Kidney (tissue), 14 donors: Measurements from ENCODE around the gene HOXD8. TPM values are rescaled to one million over a fixed set of nuclear protein-coding genes. Genes with fewer than 3 reads are reported as not detected.

Experiments
- DNase-seq, 5 donors: peaks; one replicate each; pipeline ENCODE4 v3.0.0-alpha.2; 2013 to 2020
- FAIRE-seq: peaks from 2 replicates; lab custom pipeline; 2012; peaks lifted over from hg19 to GRCh38; lab: Jason Lieb, UNC
- H3K27ac ChIP-seq, 2 donors: one replicate each; pipeline ENCODE4 v1.7.0; 2013; ENCODE audit warnings: low read depth in 2 of 2, low read length in 2 of 2, inconsistent platforms in 1 of 2
- H3K27me3 ChIP-seq: one replicate; pipeline ENCODE4 v1.7.1; 2013; ENCODE audit warnings: low read length, inconsistent platforms; ENCODE audit not compliant: control insufficient read depth, insufficient read depth
- H3K36me3 ChIP-seq, 3 donors: one replicate each; pipeline versions ENCODE4 v1.7.0 to v1.7.1; 2013; ENCODE audit warnings: low read length in 3 of 3, control low read depth in 1 of 3, inconsistent platforms in 1 of 3; ENCODE audit not compliant: insufficient read depth in 3 of 3, control insufficient read depth in 2 of 3
- H3K4me1 ChIP-seq, 3 donors: one replicate each; pipeline versions ENCODE4 v1.7.0 to v1.7.1; 2013; ENCODE audit warnings: low read length in 3 of 3, inconsistent platforms in 1 of 3, low read depth in 1 of 3; ENCODE audit not compliant: control insufficient read depth in 2 of 3, insufficient read depth in 2 of 3
- H3K4me3 ChIP-seq, 3 donors: one replicate each; pipeline versions ENCODE4 v1.7.0 to v1.8.1; 2013; ENCODE audit warnings: low read length in 3 of 3, control low read depth in 1 of 3, inconsistent platforms in 1 of 3
- H3K9ac ChIP-seq, 3 donors: one replicate each; pipeline versions ENCODE4 v1.7.0 to v1.7.1; 2013; ENCODE audit warnings: low read length in 3 of 3, control low read depth in 1 of 3, inconsistent platforms in 1 of 3
- H3K9me3 ChIP-seq, 3 donors: one replicate each; pipeline versions ENCODE4 v1.7.0 to v1.7.1; 2013; ENCODE audit warnings: low read length in 3 of 3, control low read depth in 1 of 3, inconsistent platforms in 1 of 3; ENCODE audit not compliant: control insufficient read depth in 2 of 3, insufficient read depth in 1 of 3
- CTCF ChIP-seq: IDR thresholded peaks from 3 replicates; pipeline ENCODE4 v1.5.1; 2012; ENCODE audit warnings: mild to moderate bottlenecking, moderate library complexity, borderline replicate concordance; ENCODE audit not compliant: insufficient read depth; ENCODE audit errors: extremely low read depth
- intact Hi-C: fragments of 100-400 bp; cut with DNase I; formaldehyde crosslinking; loops from one replicate; pipeline ENCODE4 v1.11.1; 2022
- polyA plus RNA-seq: library from polyadenylated mRNA; stranded (reverse); fragments of 350-450 nt; fragmentation: Illumina TruSeq; extraction: RNeasy Lipid Tissue Mini Kit (QIAGEN cat#74804); gene quantifications from one replicate; pipeline ENCODE4 v1.2.3, GENCODE V29; 2014; ENCODE audit warnings: low read depth, low replicate concordance; ENCODE audit not compliant: insufficient read depth
- total RNA-seq: library from RNA; stranded (reverse); fragmentation: NEBNext Ultra II Directional; extraction: Animal tissue kit (Norgen Biotek cat#: 25700); gene quantifications from one replicate; pipeline ENCODE4 v1.2.1, GENCODE V29; 2021
- donor health status: control.
- donor health status: control.
- donor health status: control.
- donor health status: control.
- donor health status: control.
- donor health status: DM: yes; HTN: yes; CAD: no.
- donor health status: Normal renal cell carcinoma (clear cell type).

Gene HOXD8
- total and polyA plus RNA-seq, 2 donors from 2014 or later, result 76.5 to 122 TPM

GRCh38 chr2:176131848-176132158 lies 2.3 kb downstream of the HOXD8 start:
- no peak for DNase-seq
- Histone ChIP-seq H3K9me3 (no peaks in the 10 kb centered on the region), H3K27ac (peak overlapping the region; percentile 94 to 97), H3K9ac (peak overlapping the region; percentile 90 to 96 (median 95)), H3K27me3 (no peaks in the 10 kb centered on the region), H3K36me3 (no peaks in the 10 kb centered on the region), H3K4me1 (peaks cover 5 to 12% (median 8%) of the 10 kb centered on the region in 3 donors), H3K4me3 (peak overlapping the region; percentile 67 to 85 (median 81))
- no peak for TF ChIP-seq CTCF
- intact Hi-C loops, result no loop called here
- no peak for FAIRE-seq

- Histone ChIP-seq H3K9me3 (no peaks in the 10 kb centered on the region), H3K4me1 (peaks cover 5 to 12% (median 7%) of the 10 kb centered on the region in 3 donors), H3K27me3 (no peaks in the 10 kb centered on the region), H3K27ac (peak overlapping the region; percentile 85 to 97), H3K9ac (peak overlapping the region; percentile 75 to 96 (median 95)), H3K4me3 (peak overlapping the region; percentile 67 to 85 (median 81)), H3K36me3 (no peaks in the 10 kb centered on the region)
- intact Hi-C loops, result no loop called here
- TF ChIP-seq CTCF, result no peak
- FAIRE-seq (no peak), DNase-seq (peak in 3 of 5 donors; percentile 43 to 69 (median 54))
These were observed 3.0 kb downstream of the HOXD8 start for GRCh38 chr2:176132205-176133171.

GRCh38 chr2:176133389-176133788 lies 3.9 kb downstream of the HOXD8 start:
- FAIRE-seq (no peak), DNase-seq (peak in 1 of 5 donors; percentile 45)
- Histone ChIP-seq H3K27ac (peak overlapping the region; percentile 85 to 97), H3K36me3 (no peaks in the 10 kb centered on the region), H3K27me3 (no peaks in the 10 kb centered on the region), H3K4me1 (peaks cover 3 to 12% (median 7%) of the 10 kb centered on the region in 3 donors), H3K9me3 (no peaks in the 10 kb centered on the region), H3K9ac (peak overlapping the region; percentile 63 to 96 (median 95)), H3K4me3 (peak overlapping the region in 2 of 3 donors; percentile 81 to 85)
- intact Hi-C loops, result no loop called here
- TF ChIP-seq CTCF, result no peak
